SK-N-MC (cell line): ENCODE results near the gene ERP44.
"Not testable (repeated sequence)": the region's sequence is repeated elsewhere in the genome, so short reads cannot be mapped to it uniquely, and the experiment has no call there.

Experiments used
- EZH2 ChIP-seq: fragments of 200-600 bp; sonication (generic); IDR thresholded peaks from one replicate; pipeline ENCODE4 v1.6.1; 2017; ENCODE audit warnings: antibody characterized with exemption
- FOXP2 ChIP-seq: optimal IDR thresholded peaks from 2 replicates; pipeline ENCODE3; 2011; ENCODE audit warnings: mild to moderate bottlenecking, moderate library complexity; ENCODE audit not compliant: insufficient read depth; ENCODE audit errors: extremely low read length, control extremely low read depth
- POLR2AphosphoS5 ChIP-seq: IDR thresholded peaks from 2 replicates; pipeline ENCODE4 v1.6.1; 2012; ENCODE audit warnings: mild to moderate bottlenecking, low read depth, low read length, borderline replicate concordance

GRCh38 chr9:100136799-100137198, 38.0 kb upstream of the ERP44 start:
- not testable (repeated sequence) for TF ChIP-seq EZH2, POLR2AphosphoS5, FOXP2
